A549 (cell line): ENCODE measurements around the gene ANKEF1. TPM values are rescaled to one million over a fixed set of nuclear protein-coding genes. Genes with fewer than 3 reads are reported as not detected.

Experiments
- ATAC-seq, 2 experiments: fragments of 200-7000 bp in 1 of 2; fragments of >200 bp in 1 of 2; cut with Nextera tagmentation in 1 of 2; cut with Tn5 transposase in 1 of 2; 3 replicates each; pipeline versions ENCODE4 v1.8.0 to v1.9.1; 2018 to 2020; ENCODE audit warnings: mild to moderate bottlenecking in 1 of 2, moderate library complexity in 1 of 2
- CTCF ChIA-PET: fragments of 300-600 bp; sonication (Branson Sonifier 250); formaldehyde crosslinking; extraction: SDS; loops from one replicate; lab custom pipeline; 2021; ENCODE audit warnings: antibody characterized with exemption, inconsistent platforms; lab: Yijun Ruan, JAX
- POLR2A ChIA-PET: fragments of 350-600 bp; formaldehyde crosslinking; extraction: SDS; loops from one replicate; lab custom pipeline; 2021; ENCODE audit warnings: antibody characterized with exemption, inconsistent platforms; lab: Yijun Ruan, JAX
- DNase-seq, 2 experiments: peaks; one replicate each; pipeline versions ENCODE4 v3.0.0 to v3.0.0-alpha.2; 2011 to 2016; ENCODE audit warnings: low read depth in 1 of 2, low spot score in 1 of 2
- FAIRE-seq: peaks from 2 replicates; lab custom pipeline; 2011; peaks lifted over from hg19 to GRCh38; lab: Jason Lieb, UNC
- H3K27ac ChIP-seq, 2 experiments: fragments of >200 bp; sonication (Bioruptor Twin); formaldehyde crosslinking; 3 replicates each; pipeline ENCODE4 v1.5.1; 2016 to 2017
- H3K4me1 ChIP-seq: fragments of >200 bp; sonication (Bioruptor Twin); formaldehyde crosslinking; 3 replicates; pipeline ENCODE4 v1.6.1; 2016
- H3K4me2 ChIP-seq: fragments of >200 bp; sonication (Bioruptor Twin); formaldehyde crosslinking; 3 replicates; pipeline ENCODE4 v1.6.1; 2016
- H3K4me3 ChIP-seq: fragments of >200 bp; sonication (Bioruptor Twin); formaldehyde crosslinking; 3 replicates; pipeline ENCODE4 v1.5.1; 2016
- H3K9me3 ChIP-seq: fragments of >200 bp; sonication (Bioruptor Twin); formaldehyde crosslinking; 3 replicates; pipeline ENCODE4 v1.6.1; 2016
- BCL3 ChIP-seq: fragments of >200 bp; sonication (Bioruptor Twin); formaldehyde crosslinking; IDR thresholded peaks from 3 replicates; pipeline ENCODE4 v1.6.1; 2016
- CBX8 ChIP-seq: fragments of 200-600 bp; sonication (generic); IDR thresholded peaks from 2 replicates; pipeline ENCODE4 v1.6.1; 2016
- CEBPB ChIP-seq, 2 experiments: fragments of >200 bp in 1 of 2; sonication (Bioruptor Twin) in 1 of 2; formaldehyde crosslinking in 1 of 2; IDR thresholded peaks; 2 replicates each; pipeline ENCODE4 v1.6.1; 2012 to 2016
- CHD2 ChIP-seq: fragments of 150-350 bp; IDR thresholded peaks from 2 replicates; pipeline ENCODE4 v1.6.1; 2014; ENCODE audit warnings: low read length; ENCODE audit not compliant: partially characterized antibody
- CHD4 ChIP-seq: fragments of 200-600 bp; sonication (generic); IDR thresholded peaks from 2 replicates; pipeline ENCODE4 v1.6.1; 2016; ENCODE audit warnings: antibody characterized with exemption, mild to moderate bottlenecking, borderline replicate concordance
- E2F6 ChIP-seq: IDR thresholded peaks from 2 replicates; pipeline ENCODE4 v1.6.1; 2012; ENCODE audit warnings: low read depth, borderline replicate concordance
- EHMT2 ChIP-seq: fragments of 200-600 bp; sonication (generic); IDR thresholded peaks from 2 replicates; pipeline ENCODE4 v1.6.1; 2016; ENCODE audit warnings: antibody characterized with exemption, low read depth, mild to moderate bottlenecking, moderate library complexity
- ESRRA ChIP-seq: fragments of 150-350 bp; IDR thresholded peaks from 2 replicates; pipeline ENCODE4 v1.6.1; 2014; ENCODE audit warnings: mild to moderate bottlenecking, low read length, borderline replicate concordance
- FOSL2 ChIP-seq, 2 experiments: fragments of 450-650 bp in 1 of 2; fragments of >200 bp in 1 of 2; sonication (Bioruptor Twin) in 1 of 2; formaldehyde crosslinking; IDR thresholded peaks; 2 replicates each; pipeline versions ENCODE4 v1.5.0 to v1.6.1; 2016 to 2020; ENCODE audit warnings: mild to moderate bottlenecking in 1 of 2, moderate library complexity in 1 of 2
- FOXS1 ChIP-seq: fragments of 250-450 bp; sonication (Bioruptor Pico); IDR thresholded peaks from 2 replicates; pipeline ENCODE4 v1.5.0; 2020; ENCODE audit warnings: mild to moderate bottlenecking, moderate library complexity
- HES2 ChIP-seq: fragments of >200 bp; sonication (Bioruptor Twin); formaldehyde crosslinking; IDR thresholded peaks from 2 replicates; pipeline ENCODE4 v1.6.1; 2016
- HMGXB4 ChIP-seq: fragments of 250-450 bp; sonication (Bioruptor Pico); IDR thresholded peaks from 2 replicates; pipeline ENCODE4 v1.5.0; 2021; ENCODE audit warnings: mild to moderate bottlenecking, moderate library complexity, borderline replicate concordance
- HOXA7 ChIP-seq: fragments of 250-450 bp; sonication (Bioruptor Pico); IDR thresholded peaks from 2 replicates; pipeline ENCODE4 v1.5.0; 2020; ENCODE audit warnings: mild to moderate bottlenecking, moderate library complexity
- KDM1A ChIP-seq: fragments of 200-600 bp; sonication (generic); IDR thresholded peaks from 2 replicates; pipeline ENCODE4 v1.6.1; 2016; ENCODE audit warnings: low read depth, mild to moderate bottlenecking
- KDM5A ChIP-seq: fragments of 200-600 bp; sonication (generic); IDR thresholded peaks from 2 replicates; pipeline ENCODE4 v1.6.1; 2016; ENCODE audit warnings: antibody characterized with exemption, mild to moderate bottlenecking
- NR3C1 ChIP-seq: fragments of >200 bp; sonication (Bioruptor Twin); formaldehyde crosslinking; IDR thresholded peaks from 3 replicates; pipeline ENCODE4 v1.6.1; 2017
- RAD21 ChIP-seq, 2 experiments: fragments of >200 bp in 1 of 2; sonication (Bioruptor Twin) in 1 of 2; formaldehyde crosslinking in 1 of 2; IDR thresholded peaks in 1 of 2; conservative IDR thresholded peaks in 1 of 2; 2 replicates in 1 of 2; 3 replicates in 1 of 2; pipeline ENCODE4 v1.6.1; 2012 to 2018; ENCODE audit warnings: inconsistent platforms in 1 of 2
- RARB ChIP-seq: fragments of 250-450 bp; sonication (Bioruptor Pico); IDR thresholded peaks from 2 replicates; pipeline ENCODE4 v1.8.0; 2021; ENCODE audit warnings: mild to moderate bottlenecking, moderate library complexity
- REST ChIP-seq: fragments of 200-600 bp; sonication (generic); IDR thresholded peaks from 2 replicates; pipeline ENCODE4 v1.6.1; 2016; ENCODE audit warnings: antibody characterized with exemption, mild to moderate bottlenecking, moderate library complexity
- RFX5 ChIP-seq: fragments of 450-650 bp; IDR thresholded peaks from 2 replicates; pipeline ENCODE4 v1.7.1; 2014; ENCODE audit warnings: antibody characterized with exemption, mild to moderate bottlenecking, moderate library complexity
- TP53 ChIP-seq: fragments of 250-450 bp; sonication (Bioruptor Pico); IDR thresholded peaks from 2 replicates; pipeline ENCODE4 v1.5.0; 2021; ENCODE audit warnings: mild to moderate bottlenecking, moderate library complexity
- USF2 ChIP-seq: fragments of 450-650 bp; IDR thresholded peaks from 2 replicates; pipeline ENCODE4 v1.6.1; 2014; ENCODE audit warnings: antibody characterized with exemption
- WGBS: methylation state at CpG from one replicate; pipeline ENCODE4 v1.1.6; 2017; ENCODE audit errors: missing lambda C conversion rate; 5-methylcytosine and 5-hydroxymethylcytosine counted together
- polyA plus RNA-seq, 4 experiments: library from polyadenylated mRNA; depleted of rRNA in 3 of 4; stranded (reverse); fragments of >200 nt; fragmentation: RNase III in 1 of 4; extraction: RNeasy Plus Mini Kit Qiagen cat#74134 plus additional on column Dnase treatment in 1 of 4; gene quantifications; 2 replicates in 3 of 4; 3 replicates in 1 of 4; pipeline ENCODE4 v1.2.3, GENCODE V29; 2011 to 2017

ANKEF1 gene
- polyA plus RNA-seq, 2 of the 4 experiments (the other 2 are of a cell fraction), result 11.5 to 21.2 TPM

GRCh38 chr20:10077886-10078285, 43.1 kb downstream of the ANKEF1 start:
- 89% methylated on average over 2 of the region's 2 CpGs for WGBS
- Histone ChIP-seq H3K9me3 (no peaks in the 10 kb centered on the region), H3K4me3 (no peak overlapping the region), H3K27ac (peak overlapping the region; percentile 52 to 82; a peak in 5 of 6 replicates), H3K4me2 (no peak overlapping the region), H3K4me1 (peaks cover 59% of the 10 kb centered on the region)
- TF ChIP-seq RAD21 (conservative IDR thresholded peaks at IDR 0.05 in 1 of 2, IDR thresholded peaks at IDR 0.05 in 1 of 2), result no peak
- no peak for TF ChIP-seq RARB (CRISPR knock-in tag)
- TF ChIP-seq KDM1A, result no peak
- TF ChIP-seq ESRRA, result no peak
- TF ChIP-seq HMGXB4 (CRISPR knock-in tag), result no peak
- no peak for TF ChIP-seq FOSL2 (IDR thresholded peaks at IDR 0.05)
- TF ChIP-seq FOSL2 (CRISPR knock-in tag; IDR thresholded peaks at IDR 0.05), result no peak
- no peak for DNase-seq
- ChIA-PET POLR2A (interaction anchor here (1.4 kb wide), 1 partner anchor 15 kb away, joined by 4 read pairs; no protein-coding TSS in a partner anchor), CTCF (interaction anchor here (0.8 to 4.8 kb wide), 11 partner anchors 8 to 481 kb away, joined by 3 to 115 read pairs (median 7); partner anchors contain the start of gene ANKEF1)
- ATAC-seq, result no peak
- FAIRE-seq, result no peak

GRCh38 chr20:10078403-10078802, 43.6 kb downstream of the ANKEF1 start:
- no peak overlapping the region for H3K4me2 ChIP-seq
- peaks cover 59% of the 10 kb centered on the region for H3K4me1 ChIP-seq
- no peak for FAIRE-seq
- ATAC-seq, result no peak
- ChIA-PET POLR2A (no interaction called here), CTCF (interaction anchor here (0.7 to 4.8 kb wide), 8 partner anchors 9 to 349 kb away, joined by 3 to 115 read pairs (median 4); partner anchors contain the start of gene ANKEF1)
- H3K27ac ChIP-seq, result peak overlapping the region; percentile 17 to 82
- no peak for TF ChIP-seq EHMT2
- no peak for TF ChIP-seq RARB (CRISPR knock-in tag)
- no peak for TF ChIP-seq CHD2
- no peak for TF ChIP-seq CHD4
- no peak for TF ChIP-seq HES2
- TF ChIP-seq NR3C1, result no peak
- no peak for TF ChIP-seq RFX5
- TF ChIP-seq KDM5A, result no peak
- TF ChIP-seq HOXA7 (CRISPR knock-in tag), result no peak
- TF ChIP-seq TP53 (CRISPR knock-in tag), result no peak
- no peak for TF ChIP-seq E2F6
- TF ChIP-seq CBX8, result no peak
- TF ChIP-seq FOXS1, result no peak
- no peak for TF ChIP-seq USF2
- TF ChIP-seq CEBPB (IDR thresholded peaks at IDR 0.05), result no peak
- TF ChIP-seq REST, result no peak
- TF ChIP-seq BCL3, result no peak
- no peak overlapping the region for H3K4me3 ChIP-seq
- no peaks in the 10 kb centered on the region for H3K9me3 ChIP-seq
- 93% methylated on average over 3 of the region's 3 CpGs for WGBS
- no peak for DNase-seq
